Hematopoietic multipotent progenitor cell treated with erythropoietin and hydrocortisone succinate and interleukin-3 and kit ligand, for 8 days (in vitro differentiated cells): Measurements from ENCODE around the gene GRIFIN.

Experiments used
- DNase-seq: peaks from one replicate; pipeline ENCODE4 v3.0.0-alpha.2; 2015

GRIFIN gene

GRCh38 chr7:2476298-2476697, at the start of gene GRIFIN:
Gene GRIFIN (minus strand): TSS chr7:2476398. CDS start chr7:2476383, 15 bp downstream.
- DNase-seq, result no peak

DNA sequence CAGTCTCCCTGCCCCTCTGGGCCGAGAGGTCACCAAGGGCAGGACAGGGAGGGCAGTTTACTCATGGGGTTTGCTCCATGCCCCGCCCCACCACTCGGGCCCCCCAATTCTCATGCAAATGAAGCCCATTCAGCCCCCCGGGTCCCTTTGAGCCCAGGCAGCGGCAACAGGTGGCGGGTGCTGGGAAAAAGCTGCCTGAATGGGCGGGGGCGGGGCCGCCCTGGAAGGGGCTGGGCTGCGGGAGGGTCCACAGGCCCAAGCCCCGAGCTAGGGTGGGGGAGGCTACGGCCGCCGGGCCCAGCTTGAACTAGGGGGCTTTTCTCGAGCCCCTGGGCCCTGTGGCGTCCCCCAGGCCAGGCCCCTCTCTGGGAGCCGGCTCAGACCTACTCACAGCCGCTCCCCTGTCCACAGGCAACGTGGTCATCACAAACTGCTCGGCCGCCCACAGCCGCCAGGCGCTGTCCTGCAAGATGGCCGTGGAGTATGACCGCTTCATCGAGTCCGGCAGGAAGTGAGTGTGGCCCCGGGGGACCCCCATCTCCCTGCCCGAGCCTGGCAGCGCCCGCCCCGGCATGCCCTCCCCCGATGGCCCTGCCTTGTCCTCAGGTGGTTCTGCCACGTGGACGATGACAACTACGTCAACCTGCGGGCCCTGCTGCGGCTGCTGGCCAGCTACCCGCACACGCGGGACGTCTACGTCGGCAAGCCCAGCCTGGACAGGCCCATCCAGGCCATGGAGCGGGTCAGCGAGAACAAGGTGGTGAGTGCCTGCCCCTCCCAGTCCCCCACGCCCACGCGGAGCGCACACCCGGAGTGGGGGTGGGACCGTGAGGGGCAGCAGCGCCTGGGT, 48.8 kb upstream of the GRIFIN start:
- DNase-seq, result no peak

GRCh38 chr7:2523941-2524807, 48.0 kb upstream of the GRIFIN start:
- DNase-seq, result no peak

DNA sequence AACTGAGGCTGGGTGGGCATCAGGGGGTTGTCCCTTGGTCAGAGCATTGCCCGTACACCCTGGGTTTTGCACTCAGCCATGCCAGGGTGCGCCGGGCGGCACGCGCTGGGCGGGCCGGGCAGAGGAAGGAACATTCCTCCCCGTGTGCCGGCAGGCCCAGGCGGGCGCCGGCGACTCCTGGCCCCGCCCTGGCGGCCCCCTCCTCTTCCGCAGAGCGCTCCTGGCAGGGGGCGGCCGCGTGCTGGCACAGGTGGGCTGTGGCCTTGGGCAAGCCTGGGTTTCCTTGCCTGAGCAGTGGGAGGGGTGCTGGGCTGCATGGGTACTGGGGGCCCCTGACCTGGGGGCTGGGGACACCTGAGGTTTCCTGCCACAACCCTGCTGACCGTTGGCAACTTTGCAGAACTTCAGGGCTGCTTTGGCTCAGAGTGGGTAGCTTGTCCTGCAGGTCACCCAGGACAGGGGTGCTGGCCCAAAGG, 47.3 kb upstream of the GRIFIN start:
- DNase-seq, result no peak

GRCh38 chr7:2522780-2523433, 46.7 kb upstream of the GRIFIN start:
- no peak for DNase-seq

- peak; percentile 37 for DNase-seq
These were observed 45.9 kb upstream of the GRIFIN start for GRCh38 chr7:2521952-2522591.

DNA sequence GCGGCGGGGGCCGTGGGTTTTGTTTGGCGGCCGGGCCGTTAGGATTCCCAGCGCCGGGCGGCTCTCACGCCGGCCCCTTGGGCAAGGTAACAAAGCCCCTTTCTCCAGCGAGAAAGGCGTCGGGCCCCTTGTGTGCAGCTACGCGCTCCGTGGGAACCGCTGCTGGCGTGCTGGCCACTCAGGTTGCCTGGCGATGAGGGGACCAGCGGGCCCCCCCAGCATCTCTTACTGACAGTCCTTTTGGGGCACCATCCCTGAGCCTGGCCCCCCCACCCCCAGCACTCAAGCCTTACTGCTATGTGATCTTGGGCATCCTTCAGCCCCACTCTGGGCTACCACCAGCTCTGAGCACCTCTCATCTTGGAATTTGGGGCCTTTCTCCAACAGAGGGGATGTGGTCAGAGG, 45.1 kb upstream of the GRIFIN start:
- DNase-seq, result no peak

DNA sequence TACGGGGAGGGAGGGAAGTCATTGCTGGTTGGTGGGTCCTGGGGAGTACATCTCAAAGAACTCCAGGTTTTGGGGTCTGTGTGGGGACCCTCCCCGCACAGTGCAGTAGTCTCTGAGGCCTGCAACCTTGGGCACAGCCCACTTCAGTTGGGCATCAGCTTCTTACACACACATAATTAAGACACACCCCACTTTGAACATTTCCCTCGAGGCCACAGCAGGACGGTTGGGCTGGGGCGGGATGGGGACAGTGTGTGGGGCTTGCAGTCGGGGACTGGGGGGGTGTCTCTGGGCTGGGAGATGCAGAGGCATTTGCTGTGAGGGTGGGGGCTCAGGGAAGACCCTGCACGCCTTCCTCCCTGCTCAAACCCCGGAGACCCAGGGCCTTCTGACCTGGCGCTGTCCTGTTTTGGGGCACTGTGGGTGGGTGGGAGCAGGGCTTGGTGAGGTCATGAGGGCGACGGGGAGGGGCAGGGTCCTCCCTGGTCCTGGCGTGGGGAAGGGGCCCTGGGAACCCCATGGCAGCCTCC, 44.6 kb upstream of the GRIFIN start:
- DNase-seq, result peak; percentile 27

- DNase-seq, result no peak
These were observed 44.0 kb upstream of the GRIFIN start for GRCh38 chr7:2520131-2520760.

DNA sequence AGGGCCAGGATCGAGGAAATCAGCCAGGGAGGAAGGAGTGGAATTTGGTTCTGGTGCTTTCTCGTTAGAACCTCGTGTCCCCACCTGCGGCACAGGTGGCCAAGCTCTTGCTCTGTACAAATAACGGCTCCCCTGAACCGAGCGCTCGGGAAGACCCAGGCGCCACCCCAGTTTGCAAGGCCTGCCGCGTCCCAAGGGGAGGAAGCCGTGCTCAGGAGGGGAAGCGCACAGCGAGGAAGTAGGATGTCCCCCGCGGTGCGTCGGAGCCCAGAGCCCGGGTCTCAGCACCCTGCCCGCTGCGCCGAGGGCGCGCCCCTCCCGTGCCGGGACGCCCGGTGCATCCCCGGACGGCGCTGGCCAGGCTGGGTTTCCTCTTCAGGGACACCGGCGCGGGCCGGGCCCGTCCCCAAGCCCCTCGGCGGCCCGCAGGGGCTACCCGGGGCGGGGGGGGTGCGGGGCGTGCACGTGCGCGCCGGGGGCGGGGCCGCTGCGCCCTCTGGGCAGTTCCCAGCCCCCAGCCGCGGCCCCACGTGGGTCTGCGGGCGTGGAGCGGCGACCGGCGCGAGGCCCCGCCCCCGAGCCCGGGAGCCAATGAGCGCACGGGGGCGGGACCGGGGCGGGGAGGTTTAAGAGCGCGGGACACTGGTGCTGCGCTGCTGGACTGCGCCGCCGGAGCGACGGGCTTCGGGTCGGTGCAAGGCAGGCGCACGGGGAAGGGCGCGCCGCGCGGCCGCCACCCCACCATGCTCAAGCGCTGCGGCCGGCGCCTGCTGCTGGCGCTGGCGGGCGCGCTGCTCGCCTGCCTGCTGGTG, 43.1 kb upstream of the GRIFIN start, which contains the start of gene LFNG:
TSS of gene LFNG (plus strand) at position 656 of the 812 bp plus-strand sequence. CDS start at position 744, 88 bp downstream.
- peak; percentile 85 for DNase-seq

- DNase-seq, result no peak
These were observed 42.5 kb upstream of the GRIFIN start for GRCh38 chr7:2518737-2519118.

- DNase-seq, result no peak
These were observed 41.7 kb upstream of the GRIFIN start for GRCh38 chr7:2517678-2518507.

DNA sequence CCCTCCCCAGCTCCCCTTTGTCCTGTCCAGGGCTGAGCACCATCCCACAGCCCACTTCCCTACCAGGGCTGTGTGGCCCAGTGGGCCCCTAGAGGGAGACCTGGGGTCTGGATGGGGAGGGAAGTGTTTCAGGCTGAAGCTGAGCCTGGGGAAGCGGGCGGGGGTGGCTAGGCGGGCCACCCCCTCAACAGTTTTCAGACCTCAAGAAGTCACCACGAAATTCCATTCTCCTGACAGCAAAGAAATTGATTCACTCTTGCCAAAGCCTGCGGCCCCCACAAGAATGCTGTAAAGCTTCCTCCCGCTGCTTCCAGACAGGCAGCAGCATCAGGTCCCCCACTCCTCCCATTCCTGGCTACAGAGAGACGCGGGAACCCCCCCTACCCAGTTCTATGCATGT, 40.8 kb upstream of the GRIFIN start:
- DNase-seq, result no peak

- DNase-seq, result no peak
These were observed 40.0 kb upstream of the GRIFIN start for GRCh38 chr7:2516194-2516555.

- no peak for DNase-seq
These were observed 39.4 kb upstream of the GRIFIN start for GRCh38 chr7:2515424-2516193.

- DNase-seq, result no peak
These were observed 38.5 kb upstream of the GRIFIN start for GRCh38 chr7:2514473-2515423.

- DNase-seq, result no peak
These were observed 37.5 kb upstream of the GRIFIN start for GRCh38 chr7:2513702-2514101.

DNA sequence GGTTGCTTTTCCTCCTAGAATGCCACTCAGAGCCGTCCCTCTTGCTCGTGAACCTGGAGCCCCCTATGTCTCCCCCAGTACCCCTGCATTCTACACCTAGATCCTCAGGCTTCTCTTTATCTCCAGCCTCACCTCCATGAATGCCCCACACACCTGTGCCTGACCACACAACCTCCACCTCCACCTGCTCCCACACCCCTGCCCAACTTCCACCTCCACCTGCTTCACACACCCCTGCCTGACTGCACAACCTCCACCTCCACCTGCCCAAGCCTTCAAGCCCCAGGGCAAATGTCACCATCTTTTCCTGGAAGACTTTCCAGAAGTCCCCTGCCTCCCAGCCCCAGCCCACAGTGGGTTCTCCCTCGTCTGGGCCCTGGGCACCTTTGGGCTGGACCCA, 36.5 kb upstream of the GRIFIN start:
- DNase-seq, result no peak
